ENCODE measurements around the gene SEL1L3.
"Not testable (repeated sequence)": the region's sequence is repeated elsewhere in the genome, so short reads cannot be mapped to it uniquely, and the experiment has no call there.

SEL1L3 gene

GRCh38 chr4:25879587-25879986, 16.8 kb upstream of the SEL1L3 start:
- DNase-seq (ENCODE audit: low spot score), result no peak

GRCh38 chr4:25879091-25879584, 16.4 kb upstream of the SEL1L3 start:
- DNase-seq (ENCODE audit: low spot score), result no peak

GRCh38 chr4:25878676-25879075, 15.9 kb upstream of the SEL1L3 start:
- DNase-seq (ENCODE audit: low spot score), result no peak

GRCh38 chr4:25875281-25875745, 12.5 kb upstream of the SEL1L3 start:
- no peak for DNase-seq (ENCODE audit: low spot score)

- DNase-seq (ENCODE audit: low spot score), result no peak
These were observed 11.9 kb upstream of the SEL1L3 start for GRCh38 chr4:25874655-25875054.

- no peak for DNase-seq (ENCODE audit: low spot score)
These were observed 10.9 kb upstream of the SEL1L3 start for GRCh38 chr4:25873632-25874129.

- DNase-seq (ENCODE audit: low spot score), result no peak
These were observed 10.3 kb upstream of the SEL1L3 start for GRCh38 chr4:25872851-25873631.

- no peak for DNase-seq (ENCODE audit: low spot score)
These were observed 7.3 kb upstream of the SEL1L3 start for GRCh38 chr4:25870081-25870480.

- no peak for DNase-seq (ENCODE audit: low spot score)
These were observed 5.0 kb upstream of the SEL1L3 start for GRCh38 chr4:25867781-25868294.

- DNase-seq (ENCODE audit: low spot score), result not testable (repeated sequence)
These were observed 3.6 kb upstream of the SEL1L3 start for GRCh38 chr4:25866401-25866800.

GRCh38 chr4:25865586-25865985, 2.8 kb upstream of the SEL1L3 start:
- DNase-seq (ENCODE audit: low spot score), result no peak

GRCh38 chr4:25863831-25864418, 1.1 kb upstream of the SEL1L3 start:
- no peak for DNase-seq (ENCODE audit: low spot score)

GRCh38 chr4:25863347-25863784, 578 bp upstream of the SEL1L3 start:
- peak; percentile 13 for DNase-seq (ENCODE audit: low spot score)

GRCh38 chr4:25861951-25862410, 807 bp downstream of the SEL1L3 start:
- peak; percentile 42 for DNase-seq (ENCODE audit: low spot score)

- peak; percentile 5 for DNase-seq (ENCODE audit: low spot score)
These were observed 1.4 kb downstream of the SEL1L3 start for GRCh38 chr4:25861280-25861950.

- DNase-seq (ENCODE audit: low spot score), result peak; percentile 14
These were observed 2.1 kb downstream of the SEL1L3 start for GRCh38 chr4:25860586-25861279.

- peak; percentile 60 for DNase-seq (ENCODE audit: low spot score)
These were observed 3.2 kb downstream of the SEL1L3 start for GRCh38 chr4:25859429-25860148.

GRCh38 chr4:25857851-25858400, 4.9 kb downstream of the SEL1L3 start:
- DNase-seq (ENCODE audit: low spot score), result no peak

- DNase-seq (ENCODE audit: low spot score), result no peak
These were observed 5.4 kb downstream of the SEL1L3 start for GRCh38 chr4:25857403-25857802.

- DNase-seq (ENCODE audit: low spot score), result no peak
These were observed 6.0 kb downstream of the SEL1L3 start for GRCh38 chr4:25856756-25857155.

- DNase-seq (ENCODE audit: low spot score), result no peak
These were observed 10.7 kb downstream of the SEL1L3 start for GRCh38 chr4:25852103-25852502.
